Measurements from ENCODE around the gene CSMD2.

Gene CSMD2

DNA sequence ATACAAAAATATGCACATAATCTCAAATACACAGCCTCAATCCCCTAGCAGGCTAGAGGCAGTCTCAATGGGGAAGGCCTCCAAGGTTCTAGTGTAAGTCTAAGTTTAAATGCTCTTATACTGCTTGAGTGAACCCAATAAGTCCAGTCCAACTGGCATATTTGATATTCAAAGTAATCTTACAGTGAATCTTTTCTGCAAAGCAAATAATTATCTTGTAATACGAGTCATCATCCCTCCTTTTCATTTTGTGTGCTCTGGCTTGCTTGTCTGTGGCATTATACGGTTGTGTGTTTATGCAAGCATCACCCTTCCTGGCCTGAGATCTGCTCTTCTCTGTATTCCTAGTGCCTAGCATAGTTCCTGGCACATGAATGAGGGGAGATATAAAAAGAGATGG is 468.1 kb downstream of the CSMD2 start:
- no peak for DNase-seq (ENCODE audit: low read depth)
- no peak overlapping the region for H3K4me3 ChIP-seq (ENCODE audit: low read depth, low read length)
- TF ChIP-seq, protein P1, sequence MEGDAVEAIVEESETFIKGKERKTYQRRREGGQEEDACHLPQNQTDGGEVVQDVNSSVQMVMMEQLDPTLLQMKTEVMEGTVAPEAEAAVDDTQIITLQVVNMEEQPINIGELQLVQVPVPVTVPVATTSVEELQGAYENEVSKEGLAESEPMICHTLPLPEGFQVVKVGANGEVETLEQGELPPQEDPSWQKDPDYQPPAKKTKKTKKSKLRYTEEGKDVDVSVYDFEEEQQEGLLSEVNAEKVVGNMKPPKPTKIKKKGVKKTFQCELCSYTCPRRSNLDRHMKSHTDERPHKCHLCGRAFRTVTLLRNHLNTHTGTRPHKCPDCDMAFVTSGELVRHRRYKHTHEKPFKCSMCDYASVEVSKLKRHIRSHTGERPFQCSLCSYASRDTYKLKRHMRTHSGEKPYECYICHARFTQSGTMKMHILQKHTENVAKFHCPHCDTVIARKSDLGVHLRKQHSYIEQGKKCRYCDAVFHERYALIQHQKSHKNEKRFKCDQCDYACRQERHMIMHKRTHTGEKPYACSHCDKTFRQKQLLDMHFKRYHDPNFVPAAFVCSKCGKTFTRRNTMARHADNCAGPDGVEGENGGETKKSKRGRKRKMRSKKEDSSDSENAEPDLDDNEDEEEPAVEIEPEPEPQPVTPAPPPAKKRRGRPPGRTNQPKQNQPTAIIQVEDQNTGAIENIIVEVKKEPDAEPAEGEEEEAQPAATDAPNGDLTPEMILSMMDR (IDR thresholded peaks at IDR 0.05; ENCODE audit: low read depth, low read length, missing control alignments): no peak

DNA sequence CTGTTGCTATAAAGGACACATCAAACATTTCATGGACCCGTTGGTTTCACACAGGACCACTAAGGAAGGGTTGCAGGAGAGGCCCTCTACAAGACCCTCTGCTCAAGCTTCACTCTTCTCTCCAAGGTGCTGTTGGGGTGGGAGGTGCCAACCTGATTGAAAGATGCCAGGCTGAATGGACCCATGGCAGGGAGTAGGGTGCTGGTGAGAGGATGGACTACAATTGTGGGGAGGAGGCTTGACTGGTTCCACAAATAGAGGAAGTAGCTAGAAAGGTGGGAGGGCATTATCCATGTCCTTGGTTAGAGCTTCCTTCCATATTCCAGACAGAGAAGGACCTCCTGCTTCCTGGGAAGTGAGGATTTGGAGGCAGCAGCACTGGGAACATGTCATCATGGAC is 468.7 kb downstream of the CSMD2 start:
- TF ChIP-seq, protein P1 (IDR thresholded peaks at IDR 0.05; ENCODE audit: low read depth, low read length, missing control alignments): no peak
- no peak for DNase-seq (ENCODE audit: low read depth)
- H3K4me3 ChIP-seq (ENCODE audit: low read depth, low read length): no peak overlapping the region

DNA sequence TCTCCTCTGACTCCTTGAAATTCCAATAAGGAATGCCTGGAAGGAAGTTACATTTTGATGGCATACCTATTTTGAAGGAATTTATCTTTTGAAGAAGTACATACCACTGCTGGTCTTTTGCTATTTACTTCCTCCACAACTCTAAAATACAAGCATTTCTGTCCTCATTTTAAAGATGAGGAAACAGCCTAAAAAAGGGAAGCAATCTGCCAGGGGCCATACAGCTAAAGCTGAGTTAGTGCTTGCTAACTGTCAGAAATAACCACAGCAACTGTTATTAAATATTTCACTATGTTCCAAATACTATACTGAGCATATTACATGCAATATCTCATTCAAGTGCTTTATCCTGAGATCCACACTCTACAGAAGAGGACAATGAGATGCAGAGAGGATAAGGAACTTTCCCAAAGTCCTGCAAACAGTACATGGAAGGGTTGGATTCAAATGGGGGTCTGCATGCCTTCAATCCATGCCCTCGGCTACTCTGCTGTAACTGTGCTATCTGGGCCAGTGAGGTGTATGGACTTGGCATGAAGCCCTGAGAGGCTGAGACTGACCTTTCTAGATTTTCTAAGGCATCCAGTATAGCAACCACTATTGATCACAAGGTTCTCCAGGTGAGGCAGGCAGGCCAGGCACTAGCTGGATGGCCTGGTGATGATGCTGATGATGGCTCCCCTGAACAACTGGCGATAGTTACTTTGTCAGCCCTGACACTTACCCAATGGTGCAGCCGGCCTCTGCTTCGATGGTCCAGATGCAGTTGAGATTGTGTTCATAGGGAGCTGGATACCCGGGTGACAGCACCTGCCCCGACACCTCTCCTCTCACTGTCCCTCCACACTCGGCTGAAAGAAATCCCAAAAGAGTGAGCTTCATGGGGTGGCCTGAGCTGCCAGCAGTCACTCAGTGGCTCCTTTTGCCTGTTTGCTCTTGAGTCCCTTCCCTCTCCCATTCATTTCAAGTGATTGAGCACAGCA is 472.5 kb downstream of the CSMD2 start:
- no peak for DNase-seq (ENCODE audit: low read depth)
- H3K4me3 ChIP-seq (ENCODE audit: low read depth, low read length): no peak overlapping the region
- TF ChIP-seq, protein P1 (IDR thresholded peaks at IDR 0.05; ENCODE audit: low read depth, low read length, missing control alignments): no peak

- TF ChIP-seq, protein P1 (IDR thresholded peaks at IDR 0.05; ENCODE audit: low read depth, low read length, missing control alignments): no peak
- DNase-seq (ENCODE audit: low read depth): no peak
- no peak overlapping the region for H3K4me3 ChIP-seq (ENCODE audit: low read depth, low read length)
Measured at GRCh38 chr1:33687000-33687399, 478.0 kb downstream of the CSMD2 start.

GRCh38 chr1:33686551-33686950 is 478.5 kb downstream of the CSMD2 start:
- TF ChIP-seq, protein P1 (IDR thresholded peaks at IDR 0.05; ENCODE audit: low read depth, low read length, missing control alignments): no peak
- no peak for DNase-seq (ENCODE audit: low read depth)
- H3K4me3 ChIP-seq (ENCODE audit: low read depth, low read length): no peak overlapping the region

DNA sequence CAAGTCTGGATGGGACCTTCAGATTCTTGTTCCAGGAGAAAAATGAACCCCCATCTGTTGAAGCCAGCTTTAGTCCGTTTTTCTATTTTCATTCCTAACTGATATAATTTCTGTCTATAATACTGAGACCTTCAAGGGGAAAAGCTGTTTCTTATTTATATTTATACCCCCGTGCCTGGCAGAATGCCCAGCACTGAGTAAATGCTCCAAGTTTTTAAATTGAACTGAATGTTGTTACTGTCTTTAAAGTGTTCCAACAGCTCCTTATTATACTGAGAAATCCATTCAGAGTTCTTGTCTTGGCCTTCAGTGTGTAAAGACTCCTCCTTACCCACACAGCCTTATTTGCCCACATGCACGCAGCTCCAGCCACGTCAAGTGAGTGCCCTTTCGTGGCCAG is 479.8 kb downstream of the CSMD2 start:
- H3K4me3 ChIP-seq (ENCODE audit: low read depth, low read length): no peak overlapping the region
- TF ChIP-seq, protein P1 (IDR thresholded peaks at IDR 0.05; ENCODE audit: low read depth, low read length, missing control alignments): no peak
- DNase-seq (ENCODE audit: low read depth): no peak
